Fibroblast of skin of left biceps (primary cell): ENCODE measurements around the gene KANK4.
A peak's percentile ranks its signal among the peaks of the same experiment; 100 is the strongest.

Experiments
- DNase-seq, 2 experiments: peaks; one replicate each; pipeline ENCODE4 v3.0.0-alpha.2; 2013; ENCODE audit warnings: low read depth in 2 of 2

Gene KANK4

DNA sequence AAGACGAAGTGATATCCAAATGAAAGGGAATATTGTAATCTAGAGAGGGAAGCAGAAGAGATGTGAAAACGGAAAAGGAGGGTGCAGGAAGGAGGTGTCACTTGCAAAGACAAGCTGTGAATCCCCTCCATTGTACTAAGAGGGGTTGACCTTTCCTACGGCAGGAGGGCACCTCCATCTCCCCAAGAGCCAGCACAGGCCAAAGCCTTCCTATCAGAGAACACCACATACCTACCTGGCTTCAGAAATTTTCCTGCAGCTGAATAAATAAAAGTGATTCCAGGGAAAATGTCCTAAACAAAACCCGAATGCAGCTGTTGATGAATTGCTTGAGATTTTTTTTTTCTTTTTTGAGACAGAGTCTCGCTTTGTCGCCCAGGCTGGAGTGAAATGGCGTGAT, 14.3 kb downstream of the KANK4 start:
- DNase-seq: no peak

DNA sequence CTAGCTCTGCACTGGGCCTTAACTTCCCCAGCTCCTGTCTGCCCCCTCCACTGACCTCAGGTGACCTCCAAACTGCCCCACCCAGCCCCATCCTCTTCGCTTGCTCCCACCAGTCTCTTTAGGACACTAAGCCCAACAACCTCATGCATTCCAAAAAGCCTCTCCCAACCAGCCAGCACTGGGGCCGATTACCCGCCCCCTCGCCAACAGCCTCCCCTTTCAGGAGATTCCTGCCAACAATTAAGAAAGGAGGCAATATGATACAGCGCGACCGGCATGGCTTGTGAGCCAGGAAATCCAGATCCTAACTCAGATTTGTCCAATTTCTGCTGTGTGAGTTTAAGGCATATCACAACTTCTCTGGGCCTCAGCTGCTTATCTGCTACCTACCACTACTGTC, 14.7 kb downstream of the KANK4 start:
- DNase-seq: no peak

DNA sequence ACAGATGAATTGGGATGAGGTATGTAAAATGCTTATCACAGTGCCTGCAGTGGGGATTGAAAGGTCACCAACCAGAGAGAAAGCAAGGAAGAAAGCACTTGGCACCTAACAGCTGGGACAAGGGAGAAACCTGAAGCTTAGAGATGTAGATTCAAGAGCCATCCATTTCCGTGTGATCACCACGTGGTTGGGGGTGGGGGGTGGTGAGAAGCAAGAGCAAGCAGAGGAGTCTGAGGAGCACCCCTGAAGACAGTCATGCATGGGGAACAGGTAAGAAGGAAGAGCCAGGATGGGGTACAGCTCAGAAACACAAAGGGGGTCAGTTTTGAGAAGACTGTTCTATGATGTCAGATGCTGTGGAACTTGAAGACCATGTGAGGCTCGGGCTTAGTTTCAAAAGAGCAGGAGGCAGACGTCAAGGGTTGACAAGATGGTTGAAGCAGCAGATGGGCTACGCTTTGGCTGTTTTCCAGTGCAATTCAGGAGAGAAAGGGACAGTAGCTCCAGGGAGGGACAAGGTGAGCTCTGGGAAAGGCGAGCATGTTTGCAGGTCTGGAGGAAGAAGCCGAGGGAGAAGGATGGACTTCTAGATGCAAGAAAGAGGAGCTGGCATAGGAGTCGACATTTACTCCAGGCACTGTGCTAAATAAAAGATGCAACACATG, 17.4 kb downstream of the KANK4 start:
- DNase-seq: no peak

DNA sequence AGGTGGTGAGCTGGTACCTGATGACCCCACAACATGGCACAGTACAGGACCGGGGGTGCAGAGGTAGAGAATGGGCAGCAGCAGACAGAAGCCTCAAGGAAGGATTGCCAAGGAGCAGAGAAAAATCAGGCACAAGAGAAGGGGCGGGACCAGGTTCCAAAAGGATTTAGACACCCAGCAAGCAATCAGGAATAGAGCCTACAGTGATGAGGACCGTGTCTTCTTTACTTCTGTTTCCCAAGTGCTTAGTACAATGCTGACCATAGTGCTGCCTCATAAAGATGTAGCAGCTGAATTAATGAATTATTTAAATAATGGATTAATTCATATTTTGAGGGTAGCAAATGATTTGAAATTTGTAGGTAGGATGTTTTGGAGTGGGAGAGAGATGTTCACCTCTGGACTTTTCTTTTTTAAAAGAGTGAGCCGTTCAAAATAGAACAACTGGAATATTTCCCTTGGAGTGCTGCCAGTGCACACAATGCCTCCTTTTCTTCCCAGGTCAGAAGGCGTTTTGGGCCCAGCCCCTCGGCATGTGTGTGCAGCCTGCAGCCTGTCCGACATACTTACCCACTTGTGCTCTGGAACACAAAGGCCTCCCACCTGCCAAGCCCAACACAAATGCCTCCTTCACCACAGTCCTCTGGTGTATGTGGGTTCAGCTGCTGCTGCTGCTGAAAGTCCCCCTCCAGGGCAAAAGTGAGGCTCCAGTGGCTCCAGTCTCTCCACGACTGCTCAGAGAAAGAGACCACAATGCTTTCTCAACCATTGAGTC, 19.6 kb downstream of the KANK4 start:
- no peak for DNase-seq

DNA sequence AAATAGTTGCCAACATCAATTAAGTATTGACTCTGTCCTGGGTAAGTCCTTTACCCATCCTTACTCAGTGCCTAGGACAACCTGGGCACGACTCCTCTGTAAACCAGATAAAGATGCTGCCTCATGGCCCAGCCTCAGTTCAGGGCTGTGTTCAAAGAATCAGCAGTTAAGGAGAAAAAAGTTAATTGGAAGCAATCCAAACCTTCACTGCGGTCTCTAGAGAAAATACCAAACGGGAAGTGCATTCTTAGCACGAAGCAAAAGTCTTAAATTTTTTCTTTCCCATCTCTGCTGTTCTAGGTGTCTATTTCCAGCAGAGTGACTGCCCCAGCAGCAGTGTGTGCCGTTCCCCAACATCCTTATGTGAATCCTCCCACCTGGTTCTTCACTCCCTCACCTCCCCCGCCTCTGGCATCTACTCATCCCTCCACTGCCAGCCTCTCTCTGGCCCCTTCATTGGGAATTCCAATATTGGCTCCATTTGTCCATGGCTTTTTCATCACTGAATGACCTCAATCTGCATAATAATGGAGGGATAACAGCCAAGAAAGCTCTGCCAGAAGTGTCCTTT, 23.2 kb downstream of the KANK4 start:
- DNase-seq: peak; percentile 51 to 68

DNA sequence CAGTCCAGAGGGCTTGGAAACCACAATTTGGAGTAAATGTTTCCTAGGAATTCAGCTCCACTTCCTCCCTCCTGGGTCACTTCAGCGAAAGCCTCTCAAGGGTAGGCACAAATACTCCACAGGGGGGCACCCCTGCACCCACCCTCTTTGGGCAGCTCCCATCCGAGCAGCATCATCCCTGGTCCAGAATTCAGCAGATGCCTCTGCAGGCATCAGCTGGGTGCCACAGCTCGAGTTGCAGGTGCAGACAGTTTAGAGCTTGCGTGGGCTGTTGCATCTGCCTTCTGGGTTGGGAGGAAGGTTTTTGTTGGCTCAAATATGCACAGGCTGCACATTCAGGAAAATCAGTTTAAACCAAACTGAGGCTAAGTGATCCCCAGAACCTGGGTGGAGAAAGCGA, 25.0 kb downstream of the KANK4 start:
- no peak for DNase-seq

DNA sequence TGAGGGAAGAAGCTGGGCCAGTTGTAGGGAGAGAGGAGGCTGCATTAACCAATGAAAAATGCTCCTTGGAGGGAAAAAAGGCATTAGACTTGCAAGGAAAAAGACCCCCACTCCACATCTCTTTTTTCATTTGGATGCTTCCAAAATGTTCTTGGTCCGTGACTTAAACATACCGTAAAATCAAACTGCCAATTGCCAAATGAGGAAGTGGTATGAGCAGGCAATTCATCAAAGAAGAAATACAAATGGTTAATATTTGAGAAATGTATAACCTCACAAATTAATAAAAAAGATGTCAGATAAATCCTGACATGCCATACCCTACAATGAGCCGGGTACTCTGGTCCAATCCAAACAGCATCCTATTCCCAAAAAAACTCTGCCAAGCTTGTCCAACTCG, 30.6 kb downstream of the KANK4 start:
- DNase-seq: no peak

DNA sequence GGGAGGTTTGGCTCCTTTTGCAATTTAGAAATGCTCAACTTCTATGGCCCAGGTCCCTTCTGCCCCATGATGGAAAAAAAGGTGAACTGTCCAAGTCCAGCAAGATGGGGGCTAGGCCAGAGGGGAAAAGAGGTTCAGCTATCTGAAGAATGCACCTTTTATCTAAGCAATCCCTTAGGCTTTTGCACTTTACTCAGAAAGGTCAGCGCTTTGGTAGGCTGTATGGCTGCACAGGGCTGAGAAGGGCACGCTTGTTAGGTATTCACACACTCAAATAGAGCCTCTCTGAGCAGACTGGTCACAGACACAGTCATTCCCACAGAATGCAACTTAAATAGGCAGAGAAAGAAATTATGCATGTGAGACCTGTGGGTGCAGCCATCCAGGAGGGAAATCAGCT, 31.0 kb downstream of the KANK4 start:
- no peak for DNase-seq

DNA sequence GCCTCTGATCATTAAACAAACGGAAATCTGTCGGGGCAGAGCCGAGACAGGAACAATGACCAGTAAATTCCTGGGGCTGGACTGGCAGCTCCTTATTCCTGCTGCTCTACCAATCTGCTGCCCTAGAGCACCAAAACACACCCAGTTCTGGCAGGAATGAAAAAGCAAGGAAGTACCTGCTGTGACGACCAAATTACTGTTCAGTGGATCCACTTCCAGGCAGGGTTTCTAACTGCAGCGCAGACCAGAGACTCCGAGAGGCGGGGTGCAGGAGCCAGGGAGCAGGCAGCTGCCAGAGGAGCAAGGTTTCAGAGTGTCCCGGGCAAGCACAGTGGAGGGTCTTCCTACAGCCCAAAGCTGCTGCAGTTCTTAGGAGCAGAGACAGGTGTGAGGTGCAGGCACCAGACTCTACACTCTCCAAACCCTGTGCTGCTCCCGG, 32.4 kb downstream of the KANK4 start:
- no peak for DNase-seq

DNA sequence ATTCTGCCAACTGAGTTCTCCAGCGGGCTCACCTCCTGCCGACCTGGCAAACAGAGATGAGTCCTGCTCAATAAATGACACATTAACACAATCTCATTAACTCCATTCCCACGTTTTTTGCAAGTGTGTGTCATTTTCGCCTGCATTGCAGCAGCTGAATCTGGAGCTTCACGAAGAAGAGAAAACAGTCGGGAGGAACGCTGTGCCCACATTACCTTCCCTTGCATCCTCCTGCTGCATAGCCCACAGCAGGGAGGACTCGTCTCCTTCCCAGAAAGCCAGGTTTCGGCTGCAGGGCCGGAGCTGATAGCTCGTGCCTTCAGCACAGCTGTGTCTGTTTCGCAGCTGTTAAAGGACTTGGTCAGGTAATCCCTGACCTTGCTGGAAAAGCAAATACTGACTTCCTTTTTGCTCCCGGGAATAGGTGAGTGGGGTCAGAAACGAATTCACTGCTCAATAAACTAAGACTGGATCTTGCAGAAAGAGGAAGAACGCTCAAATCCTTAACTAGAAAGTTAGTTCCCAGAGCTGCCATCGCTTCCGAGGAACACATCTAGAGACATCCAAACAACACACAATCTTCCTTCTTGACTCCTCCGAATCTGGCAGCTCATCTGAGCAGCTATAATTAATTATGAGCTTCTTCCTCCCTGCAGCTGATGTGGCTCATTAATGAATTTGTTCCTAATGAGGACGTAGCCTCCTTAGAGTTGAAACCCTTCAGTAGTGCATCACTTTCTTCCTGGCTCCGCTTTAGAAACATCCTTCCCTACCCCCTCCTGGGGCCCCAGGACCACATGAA, 33.0 kb downstream of the KANK4 start:
- DNase-seq: no peak

DNA sequence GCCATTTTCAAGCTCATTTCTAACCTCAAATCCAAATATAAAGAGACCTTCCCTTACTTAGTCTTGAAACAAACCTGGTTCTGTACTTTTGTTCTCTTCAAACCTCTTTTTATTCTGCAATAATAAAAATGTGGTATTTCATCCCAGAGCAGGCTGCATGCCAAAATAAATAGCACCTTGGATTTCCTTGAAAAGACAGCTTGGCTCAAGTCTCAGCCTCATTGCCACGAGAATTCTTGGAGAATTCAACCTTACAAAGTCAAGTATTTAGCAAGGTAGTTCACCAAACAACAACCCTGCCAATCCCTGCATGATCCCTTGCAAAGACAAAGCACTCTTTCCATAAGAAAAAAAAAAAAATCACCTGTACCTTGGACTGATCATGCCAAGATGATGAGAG, 33.8 kb downstream of the KANK4 start:
- DNase-seq: no peak

DNA sequence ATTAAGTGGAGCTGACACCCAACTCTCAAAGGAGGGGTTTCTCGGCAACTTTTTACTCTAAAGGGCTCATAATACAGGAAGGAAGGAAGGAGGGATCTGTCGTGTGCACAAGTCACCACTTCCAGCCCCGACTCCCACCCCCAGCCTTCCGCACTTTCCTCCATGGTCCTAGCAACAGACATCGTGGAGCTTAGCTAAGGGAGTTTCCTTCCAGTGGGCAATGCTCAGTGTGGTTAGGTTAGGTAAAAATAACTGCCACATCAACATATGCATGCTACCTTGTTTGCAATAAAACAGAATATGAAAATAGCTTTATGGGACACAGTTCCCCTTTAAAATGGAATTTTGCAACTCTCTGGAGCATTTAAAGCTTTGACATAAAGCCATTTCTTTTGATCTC, 35.2 kb downstream of the KANK4 start:
- DNase-seq: no peak

DNA sequence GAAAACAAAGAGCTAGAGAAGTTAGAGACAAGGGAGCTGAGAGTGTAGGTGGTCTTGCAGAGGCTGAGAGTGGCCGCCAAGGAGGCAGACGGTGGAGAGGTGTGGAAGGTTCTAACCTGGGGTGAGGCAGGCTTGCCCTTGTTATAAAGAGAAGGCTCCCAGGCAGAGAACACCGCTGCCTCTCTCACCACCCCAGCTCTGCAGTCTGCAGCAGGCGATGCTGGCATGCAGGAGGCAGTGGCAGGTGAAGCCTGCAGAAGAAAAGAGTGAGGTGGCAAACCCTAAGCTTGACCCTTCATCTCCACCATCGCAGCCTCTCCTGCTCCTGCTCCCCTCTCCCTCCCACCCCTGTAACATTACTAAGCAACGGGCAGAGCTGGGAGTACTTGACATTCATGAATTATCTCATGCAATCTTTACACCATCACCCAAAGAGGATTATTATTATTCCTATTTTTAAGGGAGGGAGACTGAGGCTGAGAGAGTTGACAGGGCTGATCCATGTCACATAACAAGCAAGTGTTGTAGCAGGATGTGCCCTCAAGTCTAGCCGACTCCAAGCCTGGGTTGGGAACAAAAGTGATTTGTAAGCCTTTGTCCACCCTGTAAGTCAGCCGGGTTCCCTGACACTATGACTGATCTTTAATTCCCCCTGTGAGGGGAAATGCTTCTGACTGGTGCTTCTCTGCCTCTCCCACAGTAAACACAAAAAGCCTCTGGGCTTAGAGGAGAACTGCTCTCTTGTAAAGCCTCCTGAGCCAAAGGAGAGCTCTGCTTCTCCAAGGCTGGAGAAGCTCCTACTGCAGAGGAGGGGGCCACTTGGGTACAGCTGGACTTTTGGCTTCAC, 36.1 kb downstream of the KANK4 start:
- DNase-seq: no peak

DNA sequence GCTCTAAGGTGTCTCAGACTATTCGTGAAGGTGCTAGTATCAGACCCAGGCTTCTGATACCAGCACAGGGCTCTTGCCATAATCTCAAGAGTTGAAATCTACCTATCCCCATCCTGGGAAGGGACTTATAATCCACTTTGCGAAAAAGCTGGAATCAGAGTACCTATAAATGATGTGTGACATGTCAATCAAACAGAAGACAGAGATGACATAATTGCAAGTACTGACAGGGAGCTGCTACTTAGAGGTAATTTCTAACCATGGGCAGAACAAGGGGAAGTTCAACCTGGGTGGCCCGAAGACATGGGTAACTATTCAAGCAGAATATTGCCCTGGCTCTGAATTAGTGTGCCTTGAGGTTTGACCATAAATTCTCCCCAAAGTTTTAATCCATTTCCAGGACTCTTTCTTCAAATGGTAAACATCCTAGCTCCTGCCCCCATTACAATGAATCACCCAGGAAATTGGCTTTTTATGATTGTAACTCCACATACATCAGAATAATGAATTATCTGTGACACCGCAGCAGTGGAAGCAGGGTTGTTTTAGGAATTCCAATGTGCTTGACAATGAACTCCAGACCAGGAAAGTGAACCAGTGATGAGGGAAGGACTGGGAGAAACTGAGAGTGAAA, 37.2 kb downstream of the KANK4 start:
- DNase-seq: peak in 1 of 2 experiments; percentile 12

DNA sequence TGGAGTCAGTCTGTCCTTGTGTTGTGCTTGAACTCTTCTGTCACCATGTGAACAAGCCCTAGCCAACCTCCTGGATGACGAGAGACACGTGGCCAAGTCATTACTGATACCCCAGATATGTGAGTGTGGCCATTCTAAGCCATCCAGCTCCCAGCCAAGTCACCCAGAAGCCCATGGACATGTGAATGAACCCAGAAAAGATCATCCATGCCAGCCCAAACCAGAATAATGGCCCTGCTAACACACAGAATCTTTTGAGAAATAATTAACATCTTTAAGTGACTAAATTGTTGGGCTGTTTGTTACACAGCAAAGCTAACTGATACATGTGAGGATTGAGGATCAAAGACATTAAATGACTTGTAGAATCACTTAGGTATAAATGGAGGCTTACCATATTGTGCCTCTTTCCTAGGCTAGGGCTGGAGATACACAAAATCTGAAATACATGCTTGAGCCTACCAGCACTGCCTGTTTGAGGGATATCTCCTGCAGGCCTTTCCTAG, 38.2 kb downstream of the KANK4 start:
- no peak for DNase-seq

DNA sequence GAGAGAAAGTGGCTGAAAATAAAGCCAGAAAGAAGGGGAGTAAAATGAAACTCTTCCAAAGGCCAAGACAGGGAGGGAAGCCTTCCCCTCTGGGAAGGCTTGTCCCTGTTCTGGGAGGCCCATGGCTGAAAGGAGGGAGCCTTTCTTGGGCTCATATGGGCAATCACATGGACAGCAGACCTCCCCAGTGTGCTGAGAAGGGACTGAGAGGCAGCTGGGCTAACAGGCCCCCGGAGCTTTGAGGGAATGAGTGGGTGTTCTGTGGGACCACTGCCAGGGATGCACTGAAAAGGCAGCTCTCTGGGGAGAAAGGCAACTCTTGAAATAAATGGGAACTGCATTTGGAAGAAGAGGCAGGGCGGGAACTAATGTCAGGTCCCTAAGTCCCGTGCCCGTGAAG, 39.1 kb downstream of the KANK4 start:
- DNase-seq: no peak

DNA sequence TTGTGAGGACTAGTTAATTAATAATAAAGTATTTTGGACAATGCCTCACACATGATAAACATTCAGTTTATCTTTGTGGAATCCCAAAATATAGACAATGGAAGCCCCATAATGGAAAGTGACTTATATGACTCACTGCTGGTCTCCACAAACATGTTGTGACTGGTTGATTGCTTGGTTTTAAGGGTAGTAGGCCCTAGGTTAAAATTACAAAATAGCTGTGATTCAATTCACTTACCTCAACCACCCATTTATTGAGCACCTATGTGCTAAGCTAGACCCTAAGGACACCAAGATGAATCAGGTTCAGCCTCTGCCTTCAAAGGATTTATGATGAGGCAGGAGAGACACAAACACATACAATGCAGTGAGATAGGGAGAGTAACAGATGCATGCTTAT, 42.4 kb downstream of the KANK4 start:
- DNase-seq: no peak

DNA sequence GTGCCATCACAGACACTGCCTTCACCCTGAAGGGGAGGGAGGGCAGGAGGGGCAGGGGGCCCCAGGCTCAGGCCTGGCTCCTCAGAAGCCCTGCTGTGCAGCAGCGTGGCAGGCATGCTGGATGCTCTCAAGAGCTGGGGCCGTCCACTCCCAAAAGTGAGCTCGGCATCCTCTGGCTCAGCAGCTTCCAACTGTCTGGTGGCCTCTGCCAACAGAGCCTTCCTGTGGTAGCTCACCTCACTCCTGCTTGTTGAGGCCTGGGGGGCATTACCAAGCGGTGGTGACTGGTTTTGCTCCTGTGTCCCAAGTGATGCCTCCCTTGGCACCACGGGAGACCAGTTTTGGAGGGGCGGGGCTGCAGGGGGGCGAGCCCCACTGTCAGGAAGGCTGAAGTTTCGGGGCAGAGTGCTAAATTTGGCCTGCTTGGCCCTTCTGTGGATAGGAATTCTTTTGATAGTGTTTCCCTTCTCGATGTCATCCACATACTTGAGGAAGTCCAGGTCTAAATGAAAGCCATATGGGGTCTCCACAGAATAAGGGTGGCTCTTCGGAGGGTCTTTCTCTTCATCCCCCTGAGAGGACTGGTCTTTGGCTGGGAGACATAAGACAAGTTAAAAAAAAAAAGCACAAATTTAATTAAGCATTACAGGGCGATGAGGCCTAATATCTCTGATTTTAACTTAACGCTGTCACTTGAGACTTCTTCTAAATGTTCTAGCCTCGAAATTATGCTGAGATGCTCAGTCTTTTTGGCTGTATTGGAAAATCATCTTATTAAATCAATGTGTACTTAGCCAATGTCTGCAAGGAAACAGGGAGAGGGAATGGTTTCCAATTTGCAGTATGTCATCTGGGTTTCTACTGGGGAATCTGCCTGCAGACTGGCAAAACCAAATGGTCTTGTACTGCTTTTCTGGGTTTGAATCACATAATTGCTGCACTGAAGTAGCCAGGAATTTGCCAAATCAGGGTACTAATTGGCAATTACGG, 44.4 kb downstream of the KANK4 start:
- no peak for DNase-seq

DNA sequence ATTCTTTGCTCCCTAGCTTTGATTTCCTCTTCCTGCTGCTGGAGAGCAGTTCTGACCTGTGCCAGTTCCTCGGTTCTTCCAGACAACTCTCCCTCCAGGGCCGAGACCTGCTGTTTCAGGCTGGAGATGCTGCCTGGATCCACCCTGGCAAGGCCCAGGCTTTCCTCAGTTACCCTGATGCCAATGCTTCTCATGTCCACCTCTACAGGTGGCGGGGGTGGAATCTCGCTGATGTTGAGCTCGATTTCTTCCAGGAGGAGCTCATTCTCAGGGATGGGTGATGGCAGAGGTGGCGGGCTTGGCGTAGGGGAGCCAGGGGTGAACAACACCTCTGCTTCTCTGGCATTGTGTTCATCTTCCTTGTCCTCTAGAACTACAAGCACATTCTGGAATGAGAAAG, 45.3 kb downstream of the KANK4 start:
- DNase-seq: no peak
